ENCODE data around the gene AOX1. TPM values are rescaled to one million over a fixed set of nuclear protein-coding genes. Genes with fewer than 3 reads are reported as not detected.

The AOX1 gene
- polyA plus RNA-seq, 1 of the 3 experiments (the other 2 are of a cell fraction) = 3.3 TPM

DNA sequence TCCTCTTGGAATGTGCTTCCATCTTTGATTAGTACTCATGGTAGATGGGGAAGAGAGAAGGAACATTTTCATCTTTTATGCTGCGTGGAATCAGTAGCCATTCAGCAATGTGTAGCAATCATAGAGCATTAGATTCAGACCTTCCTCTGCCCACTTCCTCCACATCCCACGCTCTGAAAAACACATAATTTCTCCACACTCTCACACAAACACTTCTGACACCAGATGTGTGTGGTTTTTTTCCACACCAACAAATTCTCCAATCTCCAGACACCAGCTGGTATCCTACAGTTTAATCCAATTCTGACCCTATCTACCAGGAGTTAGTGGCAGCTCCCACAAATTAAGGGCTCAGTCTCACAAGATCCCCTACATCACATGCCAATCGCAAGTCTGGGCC is 103.3 kb downstream of the AOX1 start (continued):
- no peak for TF ChIP-seq CTCF (IDR thresholded peaks at IDR 0.05)
- no peak for TF ChIP-seq FOSL2 (IDR thresholded peaks at IDR 0.05; ENCODE audit: borderline replicate concordance, low read depth)

DNA sequence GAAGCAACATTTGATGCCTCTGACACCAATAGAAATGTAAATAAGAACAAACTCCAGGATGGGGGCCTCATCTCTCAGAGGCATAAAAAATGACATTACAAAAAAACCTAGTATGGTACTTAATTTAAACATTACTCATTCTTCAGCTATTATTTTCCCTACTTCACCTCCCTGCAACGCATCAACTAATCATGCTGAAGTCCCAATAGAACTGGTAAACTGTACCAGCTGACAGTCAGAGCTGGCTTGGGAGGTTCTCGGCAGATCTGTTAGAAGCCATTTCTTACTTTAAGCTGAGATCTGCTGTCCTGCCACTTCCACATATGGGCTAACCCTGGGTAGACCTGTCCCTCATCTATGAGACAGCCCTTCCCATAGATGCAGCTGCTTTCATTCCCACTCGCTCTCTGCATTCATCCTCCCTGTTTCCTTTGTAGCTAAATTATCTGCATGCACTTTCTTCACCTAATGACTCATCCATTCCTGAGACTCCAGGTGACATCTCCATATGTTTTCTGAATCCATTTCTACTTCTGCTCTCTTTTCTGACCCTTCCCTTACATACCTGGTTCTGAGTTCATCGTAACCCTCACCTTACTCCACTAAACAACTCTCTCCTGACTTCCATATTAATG is 108.1 kb downstream of the AOX1 start:
- 85% methylated on average over 4 of the region's 4 CpGs for WGBS (ENCODE audit: low lambda C conversion rate)
- ChIA-PET CTCF (interaction anchor here (1.3 to 2.8 kb wide), 4 partner anchors 9 to 714 kb away, joined by 3 to 9 read pairs (median 4); no protein-coding TSS in a partner anchor), POLR2A (no interaction called here)
- no peak overlapping the region for H3K9ac ChIP-seq
- H3K4me3 ChIP-seq (ENCODE audit: low read depth in 2 of 2, low read length in 1 of 2) = no peak overlapping the region
- no peaks in the 10 kb centered on the region for H3K36me3 ChIP-seq (replicated peaks in 1 of 2; ENCODE audit: control insufficient read depth in 1 of 2, insufficient read depth in 2 of 2, low read length in 1 of 2)
- no peaks in the 10 kb centered on the region for H3F3A ChIP-seq (replicated peaks; ENCODE audit: insufficient read depth)
- DNase-seq = no peak
- H3K27ac ChIP-seq (ENCODE audit: low read depth in 2 of 2, low read length in 1 of 2) = no peak overlapping the region
- no peaks in the 10 kb centered on the region for H3K4me1 ChIP-seq (ENCODE audit: control insufficient read depth in 1 of 2, insufficient read depth in 2 of 2, low read depth in 1 of 2, low read length in 1 of 2)
- H3K27me3 ChIP-seq (ENCODE audit: insufficient read depth) = no peaks in the 10 kb centered on the region
- H3K9me3 ChIP-seq = no peaks in the 10 kb centered on the region
- H2AFZ ChIP-seq (ENCODE audit: low read depth) = no peak overlapping the region
- H3K79me2 ChIP-seq (ENCODE audit: insufficient read depth) = no peaks in the 10 kb centered on the region
- H4K20me1 ChIP-seq (ENCODE audit: insufficient read depth) = no peaks in the 10 kb centered on the region
- no peak for TF ChIP-seq SMC3 (IDR thresholded peaks at IDR 0.05; ENCODE audit: low read depth, low read length)
- TF ChIP-seq RAD21 (IDR thresholded peaks at IDR 0.05; ENCODE audit: low read length) = no peak
- no peak for TF ChIP-seq RXRA (IDR thresholded peaks at IDR 0.05; ENCODE audit: borderline replicate concordance, low read depth)
- TF ChIP-seq FOXM1 (IDR thresholded peaks at IDR 0.05; ENCODE audit: low read depth) = no peak
- no peak for TF ChIP-seq CHD2 (IDR thresholded peaks at IDR 0.05; ENCODE audit: low read length, partially characterized antibody)
- no peak for TF ChIP-seq GABPA (IDR thresholded peaks at IDR 0.05; ENCODE audit: low read depth)
- TF ChIP-seq ELF1 (IDR thresholded peaks at IDR 0.05) = no peak
- no peak for TF ChIP-seq ZBTB33 (IDR thresholded peaks at IDR 0.05; ENCODE audit: borderline replicate concordance, low read depth)
- TF ChIP-seq RCOR1 (IDR thresholded peaks at IDR 0.05; ENCODE audit: low read length) = no peak
- no peak for TF ChIP-seq EZH2phosphoT487 (IDR thresholded peaks at IDR 0.05; ENCODE audit: borderline replicate concordance, low read depth)
- no peak for TF ChIP-seq MEF2A (IDR thresholded peaks at IDR 0.05; ENCODE audit: borderline replicate concordance, low read depth)
- TF ChIP-seq RFX5 (IDR thresholded peaks at IDR 0.05; ENCODE audit: low read length) = no peak
- TF ChIP-seq SIN3A (IDR thresholded peaks at IDR 0.05; ENCODE audit: borderline replicate concordance, low read depth, low read length) = no peak
- TF ChIP-seq FOSL2 (IDR thresholded peaks at IDR 0.05; ENCODE audit: borderline replicate concordance, low read depth) = no peak
- TF ChIP-seq, protein P1, sequence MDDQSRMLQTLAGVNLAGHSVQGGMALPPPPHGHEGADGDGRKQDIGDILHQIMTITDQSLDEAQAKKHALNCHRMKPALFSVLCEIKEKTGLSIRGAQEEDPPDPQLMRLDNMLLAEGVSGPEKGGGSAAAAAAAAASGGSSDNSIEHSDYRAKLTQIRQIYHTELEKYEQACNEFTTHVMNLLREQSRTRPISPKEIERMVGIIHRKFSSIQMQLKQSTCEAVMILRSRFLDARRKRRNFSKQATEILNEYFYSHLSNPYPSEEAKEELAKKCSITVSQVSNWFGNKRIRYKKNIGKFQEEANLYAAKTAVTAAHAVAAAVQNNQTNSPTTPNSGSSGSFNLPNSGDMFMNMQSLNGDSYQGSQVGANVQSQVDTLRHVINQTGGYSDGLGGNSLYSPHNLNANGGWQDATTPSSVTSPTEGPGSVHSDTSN (IDR thresholded peaks at IDR 0.05) = no peak
- TF ChIP-seq TEAD4 (IDR thresholded peaks at IDR 0.05; ENCODE audit: borderline replicate concordance, insufficient read depth) = no peak
- H3K9me2 ChIP-seq = no peaks in the 10 kb centered on the region
- no peak overlapping the region for H3K4me2 ChIP-seq
